Measurements from ENCODE around the gene KBTBD7.

DNA sequence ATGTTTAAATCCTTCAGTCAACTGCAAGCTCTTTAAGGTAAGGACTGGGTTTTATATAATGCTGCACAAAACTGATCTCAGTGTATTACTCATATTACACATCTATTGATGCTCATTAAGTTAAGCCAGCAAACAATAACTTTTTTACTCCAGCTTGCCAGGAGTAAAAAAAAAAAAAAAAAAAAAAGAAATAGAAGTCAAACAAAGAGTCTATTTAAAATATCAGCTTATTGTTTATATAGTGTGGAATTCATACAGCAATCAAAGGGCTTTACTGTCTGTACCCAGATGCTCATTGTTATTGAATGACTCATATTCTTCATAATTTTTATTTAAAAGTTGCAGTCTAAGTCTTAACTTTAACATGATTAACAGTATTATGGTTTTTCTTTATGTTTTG lies 21.8 kb upstream of the KBTBD7 start:
- TF ChIP-seq, protein P1, sequence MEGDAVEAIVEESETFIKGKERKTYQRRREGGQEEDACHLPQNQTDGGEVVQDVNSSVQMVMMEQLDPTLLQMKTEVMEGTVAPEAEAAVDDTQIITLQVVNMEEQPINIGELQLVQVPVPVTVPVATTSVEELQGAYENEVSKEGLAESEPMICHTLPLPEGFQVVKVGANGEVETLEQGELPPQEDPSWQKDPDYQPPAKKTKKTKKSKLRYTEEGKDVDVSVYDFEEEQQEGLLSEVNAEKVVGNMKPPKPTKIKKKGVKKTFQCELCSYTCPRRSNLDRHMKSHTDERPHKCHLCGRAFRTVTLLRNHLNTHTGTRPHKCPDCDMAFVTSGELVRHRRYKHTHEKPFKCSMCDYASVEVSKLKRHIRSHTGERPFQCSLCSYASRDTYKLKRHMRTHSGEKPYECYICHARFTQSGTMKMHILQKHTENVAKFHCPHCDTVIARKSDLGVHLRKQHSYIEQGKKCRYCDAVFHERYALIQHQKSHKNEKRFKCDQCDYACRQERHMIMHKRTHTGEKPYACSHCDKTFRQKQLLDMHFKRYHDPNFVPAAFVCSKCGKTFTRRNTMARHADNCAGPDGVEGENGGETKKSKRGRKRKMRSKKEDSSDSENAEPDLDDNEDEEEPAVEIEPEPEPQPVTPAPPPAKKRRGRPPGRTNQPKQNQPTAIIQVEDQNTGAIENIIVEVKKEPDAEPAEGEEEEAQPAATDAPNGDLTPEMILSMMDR (IDR thresholded peaks at IDR 0.05 in 8 of 11, conservative IDR thresholded peaks at IDR 0.05 in 3 of 11) = no peak
- TF ChIP-seq POLR2A (IDR thresholded peaks at IDR 0.05) (no peak), POLR2AphosphoS5 (IDR thresholded peaks at IDR 0.05) (no peak)

Data from spleen (tissue), 7 donors.